ENCODE results near the gene BRF1.
A peak's percentile ranks its signal among the peaks of the same experiment; 100 is the strongest.
"Not testable (repeated sequence)": the region's sequence is repeated elsewhere in the genome, so short reads cannot be mapped to it uniquely, and the experiment has no call there.

BRF1 gene

DNA sequence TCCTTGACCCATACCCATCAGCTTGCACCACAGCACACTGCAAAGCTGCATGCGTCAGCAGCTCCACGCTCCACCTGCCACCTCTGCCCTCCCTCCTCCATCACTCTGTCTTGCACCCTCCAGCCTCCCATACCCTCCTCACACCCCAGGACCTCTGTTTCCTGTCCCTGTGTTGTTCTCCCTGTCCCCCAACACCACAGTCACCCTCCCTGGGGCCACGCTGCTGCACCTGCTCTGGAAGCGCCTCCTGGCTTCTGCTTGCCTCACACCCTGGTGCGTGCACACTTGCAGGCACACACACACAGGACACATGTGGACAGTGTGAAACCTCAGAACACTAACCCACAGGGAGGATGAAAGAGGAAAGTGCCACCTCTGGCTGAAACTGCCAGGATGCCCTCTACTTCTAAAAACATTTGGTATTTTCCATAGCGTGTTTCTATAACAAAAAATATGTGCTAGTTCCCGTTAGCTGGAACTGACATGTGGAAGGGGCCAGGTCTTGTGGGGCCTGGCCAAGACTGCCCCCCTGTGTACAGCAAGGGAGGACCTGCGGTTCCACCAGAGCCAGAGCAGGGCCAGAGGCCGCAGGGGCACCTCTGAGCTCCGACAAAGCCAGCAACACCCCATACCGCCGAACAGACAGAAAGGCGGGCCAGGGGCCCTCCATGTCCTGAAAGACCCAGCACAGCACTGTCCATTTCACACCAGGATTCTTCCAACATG, 10.0 kb downstream of the BRF1 start:
- no peak for DNase-seq (ENCODE audit: low read depth)

DNA sequence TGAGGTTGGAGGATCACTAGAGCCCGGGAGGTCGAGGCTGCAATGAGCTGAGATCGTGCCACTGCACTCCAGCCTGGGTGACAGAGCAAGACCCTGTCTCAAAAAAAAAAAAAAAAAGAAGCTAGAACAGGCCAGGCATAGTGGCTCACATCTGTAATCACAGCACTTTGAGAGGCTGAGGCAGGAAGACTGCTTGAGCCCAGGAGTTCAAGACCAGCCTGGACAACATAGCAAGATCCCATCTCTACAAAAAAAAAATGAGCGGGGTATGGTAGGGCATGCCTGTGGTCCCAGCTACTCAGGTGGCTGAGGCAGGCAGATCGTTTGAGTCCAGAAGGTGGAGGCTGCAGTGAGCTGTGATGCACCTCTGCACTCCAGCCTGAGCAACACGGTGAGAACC, 11.9 kb downstream of the BRF1 start:
- DNase-seq (ENCODE audit: low read depth): not testable (repeated sequence)

DNA sequence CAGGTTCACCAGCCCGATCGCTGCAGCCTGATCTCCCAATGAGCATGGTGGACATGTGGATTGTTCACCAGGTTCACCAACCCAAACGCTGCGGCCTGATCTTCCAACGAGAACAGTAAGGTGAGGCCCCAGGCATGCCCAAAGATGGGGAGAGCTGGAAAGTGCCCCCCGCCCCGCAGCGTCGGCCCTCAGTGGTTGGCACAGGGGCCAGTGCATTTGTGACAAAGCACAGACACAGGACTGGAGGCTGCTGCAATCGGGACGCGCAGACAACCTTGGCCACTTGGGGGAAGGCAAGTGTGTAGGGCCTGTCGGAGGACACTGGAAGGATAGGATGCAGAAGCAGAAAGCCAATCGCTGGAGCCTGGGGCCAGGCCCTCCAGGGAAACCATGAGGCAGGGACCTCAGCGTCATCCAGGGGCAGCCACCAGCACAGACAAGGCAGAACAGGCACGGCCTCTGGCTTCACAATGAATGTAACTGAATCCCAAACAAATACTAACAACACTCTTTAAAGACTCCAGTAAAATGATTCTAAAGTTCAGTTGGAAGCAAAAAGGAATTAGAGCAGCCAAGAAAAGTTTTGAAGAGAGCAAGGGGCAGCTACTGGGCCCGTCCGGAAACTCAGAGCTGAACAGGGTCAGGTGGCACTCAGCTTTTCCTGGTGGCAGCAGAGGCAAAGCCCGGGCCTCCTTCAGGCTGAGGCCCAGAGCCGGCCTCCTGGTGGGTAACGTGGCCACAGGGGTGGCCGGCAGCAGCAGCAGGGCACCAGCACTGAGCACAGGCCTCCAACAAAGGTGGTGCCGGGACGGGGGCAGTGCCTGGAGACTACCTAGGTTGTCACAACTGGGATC, 13.3 kb downstream of the BRF1 start:
- no peak for DNase-seq (ENCODE audit: low read depth)

DNA sequence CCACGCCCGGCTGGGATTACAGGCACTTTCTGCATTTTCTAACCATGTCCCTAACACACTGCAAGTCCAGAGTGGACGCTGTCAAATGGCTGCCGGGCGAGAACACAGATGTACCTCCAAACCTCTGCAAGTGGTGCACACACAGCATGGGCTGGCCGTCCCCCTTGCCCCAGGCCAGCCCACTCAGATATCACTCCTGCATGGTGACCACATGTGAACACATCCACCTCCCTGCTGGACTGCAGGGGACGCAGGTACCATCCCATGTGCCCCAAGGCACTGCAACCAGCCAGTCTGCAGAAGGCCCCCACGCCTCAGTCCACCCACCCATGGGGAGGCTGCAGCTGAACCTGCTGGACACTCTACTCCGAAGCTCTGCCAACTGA, 14.0 kb downstream of the BRF1 start:
- no peak for DNase-seq (ENCODE audit: low read depth)

DNA sequence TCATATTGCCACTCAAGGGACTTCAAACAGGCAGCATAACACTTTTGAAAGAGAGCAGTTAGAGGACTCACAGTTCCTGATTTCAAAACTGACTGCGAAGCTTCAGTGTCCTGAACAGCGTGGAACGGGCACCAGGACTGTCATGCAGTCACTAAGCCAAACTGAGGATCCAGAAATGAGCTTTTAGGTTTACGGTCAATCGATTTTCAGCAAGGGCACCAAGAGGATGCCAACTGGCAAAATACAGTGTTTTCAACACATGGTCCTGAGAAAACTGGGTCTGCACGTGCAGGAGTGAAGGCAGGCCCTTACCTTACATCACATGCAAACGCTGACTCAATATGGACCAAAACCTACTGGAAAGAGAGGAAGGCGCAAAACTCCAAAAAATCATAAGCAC, 15.6 kb downstream of the BRF1 start:
- no peak for DNase-seq (ENCODE audit: low read depth)

DNA sequence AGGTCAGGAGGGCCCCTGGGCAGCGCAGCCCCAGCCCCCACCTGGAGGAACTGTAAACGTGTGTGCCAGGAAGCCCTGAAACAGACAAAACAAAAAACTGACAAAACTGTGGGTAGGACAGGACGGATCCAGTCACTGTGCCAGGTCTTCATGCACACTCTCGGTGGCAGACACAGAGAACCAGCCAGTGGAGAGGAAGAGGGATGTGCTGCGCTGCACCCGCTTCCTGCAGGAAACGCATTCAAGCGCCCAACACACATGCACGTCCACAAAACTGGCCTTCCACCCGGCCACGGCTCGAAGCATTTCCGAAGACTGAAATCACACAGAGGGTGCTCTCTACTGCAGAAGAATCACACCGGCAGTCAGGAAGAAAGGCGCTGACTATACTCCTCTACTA, 16.9 kb downstream of the BRF1 start:
- no peak for DNase-seq (ENCODE audit: low read depth)

DNA sequence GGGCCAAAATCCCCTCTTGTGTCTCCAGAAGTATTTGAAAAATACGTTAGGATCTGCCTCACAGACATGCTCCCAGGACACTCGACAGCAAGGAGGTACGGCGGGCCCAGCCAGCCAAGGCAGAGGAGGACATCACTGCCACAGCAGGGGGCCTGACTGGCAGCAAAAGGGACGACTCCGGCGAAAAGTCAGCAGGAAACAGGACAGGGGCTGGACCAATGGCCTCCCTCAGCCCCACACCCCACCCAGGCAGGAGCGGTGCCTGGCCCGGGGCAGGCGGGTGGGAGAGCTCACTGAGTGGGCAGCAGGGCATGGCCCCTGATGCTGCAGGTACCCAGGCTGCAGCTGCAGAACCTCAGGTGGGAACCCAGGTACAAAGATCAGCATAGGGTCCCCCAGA, 17.8 kb downstream of the BRF1 start:
- DNase-seq (ENCODE audit: low read depth): no peak

DNA sequence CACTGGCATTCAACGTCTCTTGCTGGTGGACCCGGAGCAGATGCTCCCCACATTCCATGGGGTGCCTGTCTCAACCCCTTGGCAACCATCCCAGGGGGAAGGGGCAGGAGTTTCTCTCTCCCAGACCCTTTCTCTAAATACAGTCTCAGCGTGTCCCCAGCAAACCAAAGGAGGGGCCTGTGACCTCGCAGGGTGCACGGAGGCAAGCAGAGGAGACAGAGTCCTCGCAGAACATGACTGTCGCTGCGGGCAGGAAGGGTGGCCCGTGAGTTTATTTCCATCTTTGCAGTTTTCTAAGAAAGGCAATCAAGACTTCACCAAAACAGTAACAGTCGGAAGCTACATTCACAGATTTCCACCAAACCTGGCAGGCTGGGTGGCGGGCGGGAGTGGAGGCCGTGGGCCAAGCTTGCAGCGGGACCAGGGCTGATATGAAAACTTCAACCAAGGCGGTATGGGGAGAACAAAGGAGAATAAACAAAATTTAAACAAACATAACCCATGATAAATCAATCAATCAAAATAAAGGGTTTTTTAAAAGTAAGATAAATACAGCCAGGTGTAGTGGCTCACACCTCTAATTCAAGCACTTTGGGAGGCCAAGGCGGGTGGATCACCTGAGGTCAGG, 18.6 kb downstream of the BRF1 start:
- DNase-seq (ENCODE audit: low read depth): no peak

DNA sequence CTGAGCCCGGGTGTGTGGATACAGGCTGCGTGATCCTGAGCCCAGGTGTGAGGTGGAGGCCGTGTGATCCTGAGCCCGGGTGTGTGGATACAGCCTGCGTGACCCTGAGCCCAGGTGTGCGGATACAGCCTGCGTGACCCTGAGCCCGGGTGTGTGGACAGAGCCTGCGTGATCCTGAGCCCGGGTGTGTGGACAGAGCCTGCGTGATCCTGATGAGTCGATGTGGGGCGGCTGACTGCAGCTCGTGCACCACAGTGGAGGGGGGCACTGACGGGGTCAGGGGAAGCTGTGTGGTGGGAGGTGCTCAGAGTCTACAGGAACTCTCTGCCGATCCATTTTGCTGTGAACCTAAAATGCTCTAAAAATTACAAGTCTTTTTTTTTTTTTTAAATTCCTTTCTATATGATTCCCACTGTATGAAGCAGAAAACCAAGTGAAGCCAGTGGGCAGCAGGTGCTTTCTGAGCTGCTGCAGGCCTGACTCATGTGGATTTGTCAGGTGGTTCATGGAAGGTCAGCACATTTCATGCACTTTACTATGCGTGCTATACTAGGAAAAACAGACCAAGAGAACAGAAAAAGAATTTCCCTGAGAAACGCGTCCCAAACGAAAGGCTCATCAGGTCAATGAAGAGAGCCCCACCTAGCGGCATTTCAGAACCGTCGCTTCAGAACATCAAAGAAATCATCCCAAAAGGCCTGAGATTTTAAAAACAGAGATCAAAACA, 19.3 kb downstream of the BRF1 start:
- peak; percentile 75 for DNase-seq (ENCODE audit: low read depth)

DNA sequence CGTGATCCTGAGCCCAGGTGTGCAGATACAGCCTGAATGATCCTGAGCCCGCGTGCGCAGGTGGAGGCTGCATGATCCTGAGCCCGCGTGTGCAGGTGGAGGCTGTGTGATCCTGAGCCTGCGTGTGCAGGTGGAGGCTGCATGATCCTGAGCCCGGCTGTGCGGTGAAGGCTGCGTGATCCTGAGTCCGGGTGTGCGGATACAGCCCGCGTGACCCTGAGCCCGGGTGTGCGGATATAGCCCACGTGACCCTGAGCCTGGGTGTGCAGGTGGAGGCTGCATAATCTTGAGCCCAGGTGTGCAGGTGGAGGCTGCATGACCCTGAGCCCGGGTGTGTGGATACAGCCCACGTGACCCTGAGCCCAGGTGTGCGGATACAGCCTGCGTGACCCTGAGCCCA, 20.3 kb downstream of the BRF1 start:
- DNase-seq (ENCODE audit: low read depth): no peak

DNA sequence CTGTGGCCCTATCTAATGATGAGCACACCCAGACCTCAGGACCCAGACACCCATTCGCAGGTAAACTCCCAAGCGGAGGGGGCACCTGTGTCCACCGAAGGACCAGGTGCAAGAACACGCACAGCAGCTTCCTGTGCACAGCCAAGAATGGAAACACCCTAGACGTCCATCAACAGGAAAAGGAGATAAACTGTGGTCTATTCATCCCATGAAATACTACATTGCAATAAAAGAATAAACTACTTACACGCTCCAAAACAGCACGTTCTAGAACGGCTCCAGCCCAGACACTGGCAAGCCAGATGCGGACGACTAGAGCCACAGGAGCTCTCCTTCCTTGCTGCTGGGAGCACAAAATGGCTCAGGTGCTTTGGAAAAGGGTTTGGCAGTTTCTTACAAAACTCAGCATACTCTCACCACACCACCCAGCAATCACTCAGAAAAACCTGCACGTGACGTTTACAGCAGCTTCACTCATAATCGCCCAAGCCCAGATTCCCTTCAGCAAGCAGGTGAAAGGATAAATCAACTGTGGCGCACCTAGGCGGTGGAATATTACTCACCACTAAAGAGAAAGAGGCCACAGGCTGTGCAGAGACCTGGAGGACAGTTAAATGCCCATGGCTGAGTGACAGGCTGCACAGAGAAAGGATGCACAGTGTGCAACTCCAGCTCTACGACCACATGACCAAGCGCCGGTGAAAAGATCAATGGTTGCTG, 21.0 kb downstream of the BRF1 start:
- DNase-seq (ENCODE audit: low read depth): no peak

DNA sequence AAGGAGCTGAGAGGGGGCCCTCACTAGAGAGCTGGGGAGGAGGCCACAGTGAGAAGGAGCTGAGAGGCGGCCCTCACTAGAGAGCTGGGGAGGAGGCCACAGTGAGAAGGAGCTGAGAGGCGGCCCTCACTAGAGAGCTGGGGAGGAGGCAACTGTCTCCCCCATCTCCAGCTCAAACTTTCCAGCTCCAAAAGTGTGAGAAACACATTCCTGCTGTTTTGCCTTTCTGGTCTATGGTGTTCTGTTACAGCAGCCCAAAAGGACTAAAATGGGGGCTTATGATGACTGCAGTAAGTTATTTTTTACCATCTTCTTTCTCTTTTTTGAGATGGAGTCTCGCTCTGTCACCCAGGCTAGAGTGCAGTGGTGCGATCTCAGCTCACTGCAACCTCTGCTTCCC, 23.4 kb downstream of the BRF1 start:
- DNase-seq (ENCODE audit: low read depth): peak; percentile 21

DNA sequence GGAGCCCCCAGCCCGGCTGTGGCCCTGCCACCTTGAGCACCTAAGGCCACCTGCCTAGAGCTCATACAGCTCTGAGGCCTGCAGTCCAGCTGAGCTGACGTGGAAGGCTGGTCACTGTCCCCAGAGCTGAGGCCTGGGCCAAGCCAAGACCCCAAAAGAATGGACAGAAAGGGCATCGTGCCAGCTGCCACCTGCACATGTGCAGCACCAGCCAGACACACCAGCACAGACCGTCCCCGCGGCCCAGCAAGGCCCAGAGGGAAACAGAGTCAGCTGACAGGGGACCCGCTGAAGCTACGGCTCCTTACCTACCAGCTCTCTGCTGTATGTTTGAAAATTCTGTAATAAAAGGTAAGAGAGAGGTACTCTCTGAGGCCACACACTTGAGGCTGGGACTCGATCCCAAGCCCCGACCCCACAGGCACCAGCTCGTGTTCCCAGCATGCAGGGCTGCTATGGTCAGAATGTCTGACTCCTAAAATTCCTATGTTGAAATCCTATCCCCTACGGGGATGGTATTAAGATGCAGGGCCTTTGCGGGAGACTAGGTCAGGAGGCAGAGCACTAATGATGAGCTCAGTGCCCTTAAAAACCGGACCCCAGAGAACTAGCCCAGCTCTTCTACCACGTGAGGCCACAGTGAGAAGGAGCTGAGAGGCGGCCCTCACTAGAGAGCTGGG, 25.4 kb downstream of the BRF1 start:
- peak; percentile 86 for DNase-seq (ENCODE audit: low read depth)

DNA sequence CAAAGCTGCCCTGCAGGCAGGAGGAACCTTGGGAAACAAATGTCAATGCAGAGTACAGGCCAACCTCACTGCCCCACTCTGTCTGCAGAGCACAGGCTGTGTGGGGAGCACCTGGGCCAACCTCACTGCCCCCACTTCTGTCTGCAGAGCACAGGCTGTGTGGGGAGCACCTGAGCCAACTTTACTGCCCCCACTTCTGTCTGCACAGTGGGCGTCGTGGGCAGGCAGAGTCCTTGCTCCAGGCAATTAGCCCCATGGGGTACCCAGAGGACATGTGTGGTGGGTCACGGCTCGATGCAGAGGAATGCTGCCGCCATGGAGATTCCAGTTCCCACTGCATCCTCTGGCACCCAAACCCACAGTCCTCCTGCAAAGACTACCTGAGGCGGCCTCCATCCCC, 26.2 kb downstream of the BRF1 start:
- DNase-seq (ENCODE audit: low read depth): no peak

DNA sequence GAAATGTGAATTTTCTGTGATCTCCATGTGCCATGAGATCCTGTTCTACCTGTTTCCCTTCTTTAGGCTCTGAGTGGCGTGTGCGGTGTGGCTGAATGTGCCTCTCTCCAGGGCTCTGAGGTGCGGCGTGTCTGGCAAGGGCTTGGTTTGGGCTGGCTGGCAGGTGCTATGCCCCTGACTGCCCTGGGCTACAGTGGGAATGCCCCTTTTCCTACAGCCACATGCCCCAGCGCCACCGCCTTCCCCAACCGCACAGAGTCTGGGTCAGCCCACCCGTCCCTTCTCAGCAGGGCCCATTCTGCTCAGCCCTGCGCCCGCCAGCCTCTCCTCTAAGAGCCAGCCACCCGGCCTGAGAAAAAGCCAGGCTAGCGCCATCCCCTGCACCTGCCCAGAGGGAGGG, 27.7 kb downstream of the BRF1 start:
- DNase-seq (ENCODE audit: low read depth): no peak

DNA sequence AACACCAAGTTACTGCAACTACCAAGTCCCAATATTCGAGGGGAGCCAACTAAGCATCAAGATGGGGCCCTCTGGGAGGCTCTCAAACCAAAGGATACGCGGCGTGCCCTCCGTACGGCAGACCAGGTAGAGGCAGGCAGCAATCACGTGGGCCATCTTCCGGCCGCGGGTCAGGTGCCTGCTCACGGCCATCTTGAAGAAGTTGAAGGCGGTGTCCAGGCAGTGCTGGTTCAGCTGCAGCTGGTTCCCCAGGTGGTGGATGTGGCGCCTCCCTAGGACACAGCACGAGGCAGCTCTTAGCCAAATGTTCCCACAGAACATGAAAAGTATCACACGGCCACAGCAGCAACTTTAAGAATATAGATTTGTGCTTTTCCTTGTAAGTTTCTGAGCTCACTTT, 28.2 kb downstream of the BRF1 start:
- DNase-seq (ENCODE audit: low read depth): no peak

DNA sequence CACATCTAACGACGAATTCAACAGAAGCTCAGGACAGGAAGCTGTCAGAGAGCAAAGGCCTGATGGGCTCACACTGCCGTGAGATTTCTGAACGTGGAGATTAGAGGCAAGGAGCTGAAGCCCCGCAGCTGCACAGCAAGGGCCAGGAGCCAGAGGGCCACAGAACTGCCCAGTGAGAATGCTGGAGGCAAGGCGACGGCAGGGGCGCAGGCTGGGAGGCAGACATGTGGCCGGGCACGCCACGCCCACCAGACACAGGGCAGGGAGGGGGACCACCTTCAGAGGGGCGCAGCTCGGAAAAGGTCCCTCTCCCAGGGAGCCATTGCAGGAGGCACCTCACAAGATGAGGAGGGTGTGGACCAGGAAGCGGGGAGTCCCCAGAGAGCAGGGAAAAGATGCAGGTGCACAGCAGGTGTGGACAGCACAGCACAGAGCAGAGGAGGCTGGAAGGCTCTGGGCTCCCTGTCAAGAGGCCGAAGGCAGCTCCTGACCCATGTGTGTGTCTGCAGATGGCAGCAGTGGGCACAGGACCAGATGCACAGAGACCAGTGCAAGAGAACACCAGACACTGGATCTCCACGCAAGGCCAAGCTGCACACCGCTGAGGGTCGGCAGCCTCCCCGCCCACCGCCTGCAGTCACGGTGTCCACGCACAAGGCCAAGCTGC, 29.4 kb downstream of the BRF1 start:
- DNase-seq (ENCODE audit: low read depth): no peak

DNA sequence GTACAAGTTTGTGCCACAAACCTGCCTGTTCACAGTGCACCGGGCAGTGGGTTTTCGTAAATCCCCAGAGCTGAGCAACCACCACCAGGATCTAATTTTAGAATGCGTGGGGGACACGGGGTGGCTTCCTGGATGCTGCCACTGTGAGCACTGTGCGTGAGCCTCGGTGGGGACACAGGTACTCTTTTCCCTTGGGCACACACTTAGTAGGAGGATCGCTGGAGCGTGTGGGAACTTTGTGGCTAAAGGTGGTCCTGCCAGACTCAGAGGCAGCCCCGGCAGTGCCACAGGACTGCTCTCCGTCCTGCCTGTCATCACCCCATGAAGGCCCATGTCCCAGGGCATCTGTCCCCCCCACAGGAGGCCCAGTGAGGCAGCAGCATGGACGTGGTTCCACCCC, 31.4 kb downstream of the BRF1 start:
- no peak for DNase-seq (ENCODE audit: low read depth)

DNA sequence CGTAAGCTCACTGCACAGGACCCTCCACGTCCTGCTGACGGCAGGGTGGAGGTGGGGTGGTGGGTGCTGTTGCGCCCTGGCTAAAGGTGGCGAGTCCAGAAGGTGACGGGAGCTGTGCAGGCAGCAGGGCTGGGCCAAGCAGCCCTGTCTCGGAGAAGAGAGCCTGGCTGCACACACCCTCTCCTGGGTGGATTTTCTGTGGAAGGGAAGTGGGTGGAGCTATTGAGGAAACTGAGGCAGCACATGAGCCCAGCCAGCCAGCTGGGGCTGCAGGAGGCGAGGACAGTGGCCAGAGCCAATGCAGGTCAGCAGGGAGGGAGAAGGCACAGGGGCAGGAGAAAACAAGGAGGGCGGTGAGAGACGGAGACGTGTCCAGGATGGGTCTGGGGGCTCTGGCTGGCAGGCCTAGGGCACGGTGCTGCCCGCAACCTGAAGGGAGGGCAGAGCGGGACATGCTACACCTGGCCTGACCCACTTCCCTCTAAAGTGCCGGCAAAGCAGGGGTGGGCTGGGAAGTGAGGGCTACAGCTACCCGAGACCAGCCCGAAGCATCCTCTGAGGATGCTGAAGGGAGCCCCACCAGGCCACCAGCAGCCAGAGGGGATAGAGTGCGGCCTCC, 32.0 kb downstream of the BRF1 start:
- DNase-seq (ENCODE audit: low read depth): no peak

DNA sequence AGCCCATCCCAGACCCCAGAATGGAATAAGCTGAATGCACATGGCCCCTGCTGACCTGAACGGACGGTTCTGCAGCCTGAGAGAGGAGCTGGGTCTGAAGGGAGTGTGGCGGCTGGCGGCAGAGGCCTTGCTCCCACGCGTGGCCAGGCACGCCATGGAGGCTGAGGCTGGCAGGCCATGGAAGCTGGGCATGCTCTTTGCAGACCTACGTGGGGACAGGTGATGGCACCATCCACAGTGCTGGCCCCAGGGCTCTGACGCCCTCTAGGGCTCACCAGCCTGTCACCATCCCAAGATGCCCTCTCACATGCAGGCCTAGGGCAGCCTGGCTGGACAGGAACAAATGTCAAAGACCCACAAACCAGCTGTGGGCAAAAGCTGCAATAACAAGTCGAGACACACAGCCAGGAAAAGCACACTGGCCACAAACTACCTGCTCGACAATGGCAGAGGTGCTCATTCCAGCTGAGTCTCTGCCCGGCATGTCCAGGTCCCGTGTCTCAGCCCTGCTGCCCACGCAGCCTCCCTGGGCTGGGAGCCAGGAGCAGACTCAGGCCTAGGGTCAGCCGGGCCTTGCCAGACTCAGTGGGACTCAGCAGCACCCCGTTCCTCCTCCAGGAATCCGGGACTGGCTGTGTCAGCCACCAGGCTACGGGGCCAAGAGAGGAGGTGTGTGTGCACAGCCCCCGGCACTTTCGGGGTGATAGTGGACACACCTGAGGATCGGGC, 32.8 kb downstream of the BRF1 start:
- no peak for DNase-seq (ENCODE audit: low read depth)
